SK-N-SH treated with all-trans-retinoic acid at 6 μM for 48 hours (cell line): ENCODE data around the gene ZNF853.

ENCODE experiments used
- ATAC-seq: fragments of 200-7000 bp; cut with Tn5 transposase; 3 replicates; pipeline ENCODE4 v1.9.1; 2020; ENCODE audit warnings: mild to moderate bottlenecking, moderate library complexity
- ARNTL ChIP-seq: fragments of 450-650 bp; formaldehyde crosslinking; IDR thresholded peaks from 2 replicates; pipeline ENCODE4 v1.5.0; 2020; ENCODE audit warnings: low read depth, mild to moderate bottlenecking, moderate library complexity, borderline replicate concordance
- BACH2 ChIP-seq: fragments of 250-450 bp; sonication (Bioruptor Pico); IDR thresholded peaks from 2 replicates; pipeline ENCODE4 v1.9.0; 2021; ENCODE audit warnings: mild to moderate bottlenecking, borderline replicate concordance
- CREB5 ChIP-seq: fragments of 250-450 bp; sonication (Bioruptor Pico); IDR thresholded peaks from 2 replicates; pipeline ENCODE4 v1.5.1; 2020; ENCODE audit warnings: low read depth, mild to moderate bottlenecking, moderate library complexity
- CSDC2 ChIP-seq: fragments of 250-450 bp; sonication (Bioruptor Pico); IDR thresholded peaks from 2 replicates; pipeline ENCODE4 v1.5.0; 2020; ENCODE audit warnings: mild to moderate bottlenecking, moderate library complexity
- CSRNP3 ChIP-seq: fragments of 250-450 bp; sonication (Bioruptor Pico); IDR thresholded peaks from 2 replicates; pipeline ENCODE4 v1.5.1; 2021; ENCODE audit warnings: mild to moderate bottlenecking, moderate library complexity
- ESRRG ChIP-seq: fragments of 250-450 bp; sonication (Bioruptor Pico); IDR thresholded peaks from 2 replicates; pipeline ENCODE4 v1.6.1; 2021; ENCODE audit warnings: mild to moderate bottlenecking
- GLIS3 ChIP-seq: fragments of 250-450 bp; sonication (Bioruptor Pico); IDR thresholded peaks from 2 replicates; pipeline ENCODE4 v1.5.0; 2020; ENCODE audit warnings: mild to moderate bottlenecking, moderate library complexity
- ISL1 ChIP-seq: fragments of 250-450 bp; sonication (Bioruptor Pico); IDR thresholded peaks from 2 replicates; pipeline ENCODE4 v2.1.2; 2022; ENCODE audit warnings: mild to moderate bottlenecking, moderate library complexity
- OSR1 ChIP-seq: fragments of 250-450 bp; sonication (Bioruptor Pico); IDR thresholded peaks from 2 replicates; pipeline ENCODE4 v1.8.0; 2022; ENCODE audit warnings: moderate library complexity, mild to moderate bottlenecking, inconsistent platforms
- PATZ1 ChIP-seq: fragments of 250-450 bp; sonication (Bioruptor Pico); IDR thresholded peaks from 2 replicates; pipeline ENCODE4 v1.8.0; 2020; ENCODE audit warnings: mild to moderate bottlenecking, moderate library complexity, borderline replicate concordance
- POU6F1 ChIP-seq: fragments of 250-450 bp; sonication (Bioruptor Pico); IDR thresholded peaks from 2 replicates; pipeline ENCODE4 v1.8.0; 2021; ENCODE audit warnings: low read depth, mild to moderate bottlenecking, moderate library complexity, borderline replicate concordance
- PPARA ChIP-seq: fragments of 250-450 bp; sonication (Bioruptor Pico); IDR thresholded peaks from 2 replicates; pipeline ENCODE4 v1.5.0; 2020; ENCODE audit warnings: mild to moderate bottlenecking, borderline replicate concordance
- RARB ChIP-seq: fragments of 250-450 bp; sonication (Bioruptor Pico); IDR thresholded peaks from 2 replicates; pipeline ENCODE4 v1.8.0; 2021; ENCODE audit warnings: mild to moderate bottlenecking, moderate library complexity
- SNAI2 ChIP-seq: fragments of 250-450 bp; sonication (Bioruptor Pico); IDR thresholded peaks from 2 replicates; pipeline ENCODE4 v1.5.0; 2020; ENCODE audit warnings: mild to moderate bottlenecking, moderate library complexity
- TCF4 ChIP-seq: fragments of 250-450 bp; sonication (Bioruptor Pico); IDR thresholded peaks from 2 replicates; pipeline ENCODE4 v1.8.0; 2021; ENCODE audit warnings: mild to moderate bottlenecking, moderate library complexity, borderline replicate concordance
- TOX ChIP-seq: fragments of 250-450 bp; sonication (Bioruptor Pico); IDR thresholded peaks from 2 replicates; pipeline ENCODE4 v1.8.0; 2021; ENCODE audit warnings: mild to moderate bottlenecking, moderate library complexity, borderline replicate concordance
- TSHZ2 ChIP-seq: fragments of 250-450 bp; sonication (Bioruptor Pico); IDR thresholded peaks from 2 replicates; pipeline ENCODE4 v1.5.0; 2020; ENCODE audit warnings: mild to moderate bottlenecking, moderate library complexity
- ZC3H10 ChIP-seq: fragments of 250-450 bp; sonication (Bioruptor Pico); IDR thresholded peaks from 2 replicates; pipeline ENCODE4 v1.5.1; 2021; ENCODE audit warnings: mild to moderate bottlenecking, moderate library complexity
- ZFP3 ChIP-seq: fragments of 250-450 bp; sonication (Bioruptor Pico); IDR thresholded peaks from 2 replicates; pipeline ENCODE4 v1.5.0; 2020; ENCODE audit warnings: mild to moderate bottlenecking, moderate library complexity
- ZFP30 ChIP-seq: fragments of 450-650 bp; formaldehyde crosslinking; IDR thresholded peaks from 2 replicates; pipeline ENCODE4 v1.5.0; 2022; ENCODE audit warnings: mild to moderate bottlenecking, moderate library complexity
- ZNF565 ChIP-seq: fragments of 450-650 bp; formaldehyde crosslinking; conservative IDR thresholded peaks from 2 replicates; pipeline ENCODE4 v1.5.0; 2020; ENCODE audit warnings: low read depth, mild to moderate bottlenecking, moderate library complexity
- ZNF70 ChIP-seq: fragments of 450-650 bp; formaldehyde crosslinking; IDR thresholded peaks from 2 replicates; pipeline ENCODE4 v1.5.0; 2020; ENCODE audit warnings: mild to moderate bottlenecking, moderate library complexity
- ZNF8 ChIP-seq: fragments of 450-650 bp; formaldehyde crosslinking; IDR thresholded peaks from 2 replicates; pipeline ENCODE4 v1.5.0; 2020; ENCODE audit warnings: mild to moderate bottlenecking, moderate library complexity

Gene ZNF853

GRCh38 chr7:6641305-6642035 lies 26.1 kb downstream of the ZNF853 start:
- TF ChIP-seq ZNF70 (no peak), ZFP30 (CRISPR knock-in tag) (no peak), ESRRG (CRISPR knock-in tag) (no peak), RARB (CRISPR knock-in tag) (no peak), CREB5 (CRISPR knock-in tag) (no peak), TSHZ2 (CRISPR knock-in tag) (no peak), CSRNP3 (CRISPR knock-in tag) (no peak), TOX (CRISPR knock-in tag) (no peak), SNAI2 (CRISPR knock-in tag) (no peak), BACH2 (CRISPR knock-in tag) (no peak), ZFP3 (CRISPR knock-in tag) (no peak), ISL1 (no peak), PPARA (CRISPR knock-in tag) (no peak), OSR1 (CRISPR knock-in tag) (no peak), ZNF8 (CRISPR knock-in tag) (no peak), CSDC2 (CRISPR knock-in tag) (no peak), TCF4 (CRISPR knock-in tag) (no peak), ZC3H10 (CRISPR knock-in tag) (no peak), ARNTL (no peak)
- no peak for ATAC-seq

GRCh38 chr7:6642239-6642839 lies 26.9 kb downstream of the ZNF853 start:
- no peak for TF ChIP-seq POU6F1 (CRISPR knock-in tag)
- no peak for TF ChIP-seq ZNF8 (CRISPR knock-in tag)
- no peak for TF ChIP-seq CREB5 (CRISPR knock-in tag)
- TF ChIP-seq GLIS3, result no peak
- no peak for TF ChIP-seq CSDC2 (CRISPR knock-in tag)
- no peak for TF ChIP-seq PATZ1 (CRISPR knock-in tag)
- no peak for TF ChIP-seq PPARA (CRISPR knock-in tag)
- no peak for TF ChIP-seq RARB (CRISPR knock-in tag)
- TF ChIP-seq ZNF70, result no peak
- no peak for TF ChIP-seq ZNF565 (CRISPR knock-in tag)
- no peak for TF ChIP-seq OSR1 (CRISPR knock-in tag)
- TF ChIP-seq ZFP30 (CRISPR knock-in tag), result no peak
- TF ChIP-seq TCF4 (CRISPR knock-in tag), result no peak
- TF ChIP-seq ZC3H10 (CRISPR knock-in tag), result no peak
- TF ChIP-seq BACH2 (CRISPR knock-in tag), result no peak
- no peak for TF ChIP-seq SNAI2 (CRISPR knock-in tag)
- no peak for TF ChIP-seq TSHZ2 (CRISPR knock-in tag)
- TF ChIP-seq ESRRG (CRISPR knock-in tag), result no peak
- TF ChIP-seq ZFP3 (CRISPR knock-in tag), result no peak
- TF ChIP-seq, all 23 proteins: peak for 0
- ATAC-seq, result no peak
